ENCODE measurements around the gene IFT172. TPM values are rescaled to one million over a fixed set of nuclear protein-coding genes. Genes with fewer than 3 reads are reported as not detected.

IFT172 gene
- total RNA-seq, 2 donors from 2014 or later, result 34.7 to 52.6 TPM

- Histone ChIP-seq H3K4me1 (no peaks in the 10 kb centered on the region), H3K4me3 (no peak overlapping the region), H3K9me3 (no peaks in the 10 kb centered on the region), H3K9ac (ENCODE audit: low read depth in 2 of 2, low read length in 2 of 2) (no peak overlapping the region), H3K27ac (no peak overlapping the region), H3K27me3 (peaks cover 8% of the 10 kb centered on the region), H3K36me3 (no peaks in the 10 kb centered on the region)
- TF ChIP-seq CTCF (IDR thresholded peaks at IDR 0.05), result no peak
- DNase-seq, result no peak
- intact Hi-C loops (cut with DNase I), result no loop called here
These were observed 4.4 kb upstream of the IFT172 start for GRCh38 chr2:27493948-27494283.

GRCh38 chr2:27492557-27492956 is 3.0 kb upstream of the IFT172 start:
- Histone ChIP-seq H3K36me3 (no peaks in the 10 kb centered on the region), H3K9me3 (no peaks in the 10 kb centered on the region), H3K27ac (no peak overlapping the region), H3K27me3 (peaks cover 8% of the 10 kb centered on the region), H3K9ac (ENCODE audit: low read depth in 2 of 2, low read length in 2 of 2) (no peak overlapping the region), H3K4me3 (no peak overlapping the region), H3K4me1 (no peaks in the 10 kb centered on the region)
- DNase-seq, result no peak
- intact Hi-C loops (cut with DNase I), result no loop called here
- TF ChIP-seq CTCF (IDR thresholded peaks at IDR 0.05), result no peak

DNA sequence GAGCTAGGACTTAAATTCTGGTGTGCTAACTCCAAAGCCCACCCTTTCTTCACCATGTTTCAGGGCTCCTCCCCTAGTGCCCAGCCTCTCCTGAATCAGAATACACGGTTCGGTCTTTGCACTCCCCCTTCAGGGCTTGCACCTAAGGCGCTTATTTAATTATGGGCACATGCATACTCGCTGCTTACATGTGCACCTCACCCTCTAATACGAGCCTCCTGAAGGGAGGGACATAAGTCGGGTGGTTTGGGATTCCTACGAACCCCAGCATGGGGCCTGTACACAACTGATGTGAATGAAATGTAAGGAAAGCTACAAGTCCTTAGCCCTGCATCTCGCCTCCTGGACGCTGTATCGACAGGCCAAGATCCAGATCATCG is 435 bp downstream of the IFT172 start:
- Histone ChIP-seq H3K4me1 (no peaks in the 10 kb centered on the region), H3K9ac (ENCODE audit: low read depth in 2 of 2, low read length in 2 of 2) (peak overlapping the region; percentile 6 to 84)

GRCh38 chr2:27485496-27485895 is 4.0 kb downstream of the IFT172 start:
- TF ChIP-seq CTCF (IDR thresholded peaks at IDR 0.05), result no peak
- Histone ChIP-seq H3K27me3 (no peaks in the 10 kb centered on the region), H3K27ac (no peak overlapping the region), H3K4me1 (no peaks in the 10 kb centered on the region), H3K9ac (ENCODE audit: low read depth in 2 of 2, low read length in 2 of 2) (no peak overlapping the region), H3K9me3 (no peaks in the 10 kb centered on the region), H3K36me3 (no peaks in the 10 kb centered on the region), H3K4me3 (no peak overlapping the region)
- intact Hi-C loops (cut with DNase I), result no loop called here
- no peak for DNase-seq

More for the DNA sequence above, 435 bp downstream of the IFT172 start:
- no peaks in the 10 kb centered on the region for H3K9me3 ChIP-seq
- TF ChIP-seq CTCF (IDR thresholded peaks at IDR 0.05), result no peak
- H3K27ac ChIP-seq, result no peak overlapping the region
- no peaks in the 10 kb centered on the region for H3K27me3 ChIP-seq
- no peaks in the 10 kb centered on the region for H3K36me3 ChIP-seq
- peak; percentile 26 for DNase-seq
- intact Hi-C loops (cut with DNase I), result no loop called here
- peak overlapping the region; percentile 37 for H3K4me3 ChIP-seq

- DNase-seq, result no peak
- Histone ChIP-seq H3K36me3 (no peaks in the 10 kb centered on the region), H3K27me3 (no peaks in the 10 kb centered on the region), H3K4me1 (no peaks in the 10 kb centered on the region), H3K27ac (no peak overlapping the region), H3K4me3 (no peak overlapping the region), H3K9ac (ENCODE audit: low read depth in 2 of 2, low read length in 2 of 2) (no peak overlapping the region), H3K9me3 (no peaks in the 10 kb centered on the region)
- TF ChIP-seq CTCF (IDR thresholded peaks at IDR 0.05), result no peak
- intact Hi-C loops (cut with DNase I), result no loop called here
These were observed 17.6 kb downstream of the IFT172 start for GRCh38 chr2:27471961-27472360.

- Histone ChIP-seq H3K27me3 (no peaks in the 10 kb centered on the region), H3K4me1 (no peaks in the 10 kb centered on the region), H3K9ac (ENCODE audit: low read depth in 2 of 2, low read length in 2 of 2) (no peak overlapping the region), H3K4me3 (no peak overlapping the region), H3K9me3 (no peaks in the 10 kb centered on the region), H3K27ac (no peak overlapping the region), H3K36me3 (no peaks in the 10 kb centered on the region)
- no peak for DNase-seq
- TF ChIP-seq CTCF (IDR thresholded peaks at IDR 0.05), result no peak
- intact Hi-C loops (cut with DNase I), result no loop called here
These were observed 25.1 kb downstream of the IFT172 start for GRCh38 chr2:27464443-27464842.
